ENCODE results near the gene CBLN1. TPM values are rescaled to one million over a fixed set of nuclear protein-coding genes. Genes with fewer than 3 reads are reported as not detected.

CBLN1 gene
- total and polyA plus RNA-seq, 5 experiments from 2014 or later: not detected

GRCh38 chr16:49283376-49284049 is 1.9 kb upstream of the CBLN1 start:
- peaks cover 0 to 5% (median 0%) of the 10 kb centered on the region in 9 donors for H3K9me3 Mint-ChIP-seq
- POLR2A ChIA-PET: no interaction called here
- no peak for DNase-seq
- H3K27ac Mint-ChIP-seq: no peak overlapping the region
- H3K4me3 Mint-ChIP-seq: peak overlapping the region in 7 of 10 donors; percentile 5 to 57 (median 26)
- H3K36me3 Mint-ChIP-seq: peaks cover 0 to 7% (median 6%) of the 10 kb centered on the region in 3 donors
- ATAC-seq: no peak
- H3K4me1 Mint-ChIP-seq: peaks cover 0 to 21% (median 16%) of the 10 kb centered on the region in 4 donors
- peaks cover 29 to 77% (median 55%) of the 10 kb centered on the region in 5 donors for H3K27me3 Mint-ChIP-seq

GRCh38 chr16:49282690-49283375 is 1.2 kb upstream of the CBLN1 start:
- H3K36me3 Mint-ChIP-seq: peaks cover 0 to 7% (median 6%) of the 10 kb centered on the region in 3 donors
- H3K4me3 Mint-ChIP-seq: peak overlapping the region; percentile 58 to 85 (median 70)
- H3K4me1 Mint-ChIP-seq: peaks cover 0 to 23% (median 17%) of the 10 kb centered on the region in 4 donors
- ATAC-seq: no peak
- POLR2A ChIA-PET: no interaction called here
- DNase-seq: no peak
- H3K27ac Mint-ChIP-seq: no peak overlapping the region
- peaks cover 26 to 77% (median 56%) of the 10 kb centered on the region in 5 donors for H3K27me3 Mint-ChIP-seq
- H3K9me3 Mint-ChIP-seq: peaks cover 0 to 5% (median 0%) of the 10 kb centered on the region in 9 donors

- peaks cover 27 to 78% (median 58%) of the 10 kb centered on the region in 5 donors for H3K27me3 Mint-ChIP-seq
- peaks cover 0 to 31% (median 17%) of the 10 kb centered on the region in 4 donors for H3K4me1 Mint-ChIP-seq
- POLR2A ChIA-PET: no interaction called here
- H3K27ac Mint-ChIP-seq: no peak overlapping the region
- ATAC-seq: peak in 1 of 2 donors; percentile 23
- H3K9me3 Mint-ChIP-seq: peaks cover 0 to 5% (median 0%) of the 10 kb centered on the region in 9 donors
- peak overlapping the region; percentile 58 to 85 (median 70) for H3K4me3 Mint-ChIP-seq
- H3K36me3 Mint-ChIP-seq: peaks cover 0 to 8% (median 7%) of the 10 kb centered on the region in 3 donors
- DNase-seq: peak in 1 of 10 donors; percentile 3
Measured at GRCh38 chr16:49281843-49282642, 405 bp upstream of the CBLN1 start.

GRCh38 chr16:49280841-49281371 is 732 bp downstream of the CBLN1 start:
- ATAC-seq: no peak
- H3K9me3 Mint-ChIP-seq: peaks cover 0 to 5% (median 0%) of the 10 kb centered on the region in 9 donors
- H3K4me3 Mint-ChIP-seq: peak overlapping the region; percentile 43 to 81 (median 56)
- H3K27me3 Mint-ChIP-seq: peaks cover 31 to 82% (median 64%) of the 10 kb centered on the region in 5 donors
- peaks cover 0 to 8% (median 7%) of the 10 kb centered on the region in 3 donors for H3K36me3 Mint-ChIP-seq
- POLR2A ChIA-PET: no interaction called here
- DNase-seq: no peak
- no peak overlapping the region for H3K27ac Mint-ChIP-seq
- H3K4me1 Mint-ChIP-seq: peaks cover 0 to 31% (median 17%) of the 10 kb centered on the region in 4 donors

GRCh38 chr16:49280105-49280741 is 1.4 kb downstream of the CBLN1 start:
- POLR2A ChIA-PET: no interaction called here
- Mint-ChIP-seq H3K27me3 (peaks cover 31 to 82% (median 63%) of the 10 kb centered on the region in 5 donors), H3K27ac (no peak overlapping the region), H3K9me3 (peaks cover 0 to 5% (median 0%) of the 10 kb centered on the region in 9 donors), H3K4me3 (peak overlapping the region in 6 of 10 donors; percentile 49 to 81 (median 56)), H3K4me1 (peaks cover 0 to 31% (median 17%) of the 10 kb centered on the region in 4 donors), H3K36me3 (peaks cover 0 to 8% (median 7%) of the 10 kb centered on the region in 3 donors)
- ATAC-seq (no peak), DNase-seq (no peak)

- Mint-ChIP-seq H3K36me3 (peaks cover 0 to 8% (median 4%) of the 10 kb centered on the region in 3 donors), H3K27ac (peak overlapping the region in 1 of 10 donors; percentile 61), H3K4me3 (peak overlapping the region in 3 of 10 donors; percentile 2 to 36 (median 34)), H3K9me3 (peaks cover 0 to 5% (median 0%) of the 10 kb centered on the region in 9 donors), H3K4me1 (peaks cover 0 to 31% (median 17%) of the 10 kb centered on the region in 4 donors), H3K27me3 (peaks cover 30 to 82% (median 62%) of the 10 kb centered on the region in 5 donors)
- POLR2A ChIA-PET: no interaction called here
- ATAC-seq (no peak), DNase-seq (no peak)
Measured at GRCh38 chr16:49278944-49279725, 2.5 kb downstream of the CBLN1 start.

- no peak overlapping the region for H3K27ac Mint-ChIP-seq
- peaks cover 0 to 31% (median 16%) of the 10 kb centered on the region in 4 donors for H3K4me1 Mint-ChIP-seq
- peaks cover 0 to 8% (median 4%) of the 10 kb centered on the region in 3 donors for H3K36me3 Mint-ChIP-seq
- H3K27me3 Mint-ChIP-seq: peaks cover 33 to 82% (median 62%) of the 10 kb centered on the region in 5 donors
- peaks cover 0 to 2% (median 0%) of the 10 kb centered on the region in 9 donors for H3K9me3 Mint-ChIP-seq
- POLR2A ChIA-PET: no interaction called here
- no peak for DNase-seq
- H3K4me3 Mint-ChIP-seq: peak overlapping the region in 1 of 10 donors; percentile 4
- ATAC-seq: no peak
Measured at GRCh38 chr16:49278567-49278827, 3.1 kb downstream of the CBLN1 start.

- peak overlapping the region in 1 of 10 donors; percentile 4 for H3K4me3 Mint-ChIP-seq
- no peak for DNase-seq
- H3K9me3 Mint-ChIP-seq: peaks cover 0 to 2% (median 0%) of the 10 kb centered on the region in 9 donors
- H3K27me3 Mint-ChIP-seq: peaks cover 37 to 84% (median 64%) of the 10 kb centered on the region in 5 donors
- H3K4me1 Mint-ChIP-seq: peaks cover 0 to 29% (median 16%) of the 10 kb centered on the region in 4 donors
- H3K36me3 Mint-ChIP-seq: peaks cover 0 to 8% (median 4%) of the 10 kb centered on the region in 3 donors
- H3K27ac Mint-ChIP-seq: no peak overlapping the region
- no peak for ATAC-seq
- POLR2A ChIA-PET: no interaction called here
Measured at GRCh38 chr16:49277766-49278566, 3.7 kb downstream of the CBLN1 start.

- no peak overlapping the region for H3K27ac Mint-ChIP-seq
- ATAC-seq (no peak), DNase-seq (no peak)
- H3K9me3 Mint-ChIP-seq: peaks cover 0 to 2% (median 0%) of the 10 kb centered on the region in 9 donors
- H3K27me3 Mint-ChIP-seq: peaks cover 37 to 82% (median 64%) of the 10 kb centered on the region in 5 donors
- peaks cover 0 to 4% (median 0%) of the 10 kb centered on the region in 3 donors for H3K36me3 Mint-ChIP-seq
- no peak overlapping the region for H3K4me3 Mint-ChIP-seq
- peaks cover 0 to 24% (median 11%) of the 10 kb centered on the region in 4 donors for H3K4me1 Mint-ChIP-seq
- POLR2A ChIA-PET: no interaction called here
Measured at GRCh38 chr16:49277386-49277742, 4.3 kb downstream of the CBLN1 start.

- Mint-ChIP-seq H3K4me1 (peaks cover 0 to 24% (median 10%) of the 10 kb centered on the region in 4 donors), H3K36me3 (peaks cover 0 to 4% (median 0%) of the 10 kb centered on the region in 3 donors), H3K27ac (no peak overlapping the region), H3K9me3 (peaks cover 0 to 2% (median 0%) of the 10 kb centered on the region in 9 donors), H3K4me3 (no peak overlapping the region), H3K27me3 (peaks cover 37 to 83% (median 64%) of the 10 kb centered on the region in 5 donors)
- POLR2A ChIA-PET: no interaction called here
- DNase-seq (no peak), ATAC-seq (no peak)
Measured at GRCh38 chr16:49276646-49277385, 4.8 kb downstream of the CBLN1 start.
